Measurements from ENCODE around the gene BRICD5. TPM values are rescaled to one million over a fixed set of nuclear protein-coding genes. Genes with fewer than 3 reads are reported as not detected.
A peak's percentile ranks its signal among the peaks of the same experiment; 100 is the strongest.

The BRICD5 gene
- total RNA-seq, 1 donor from 2014 or later: 1.4 TPM

- no peaks in the 10 kb centered on the region for H3K27me3 ChIP-seq
- H3K4me3 ChIP-seq: peak overlapping the region in 1 of 2 donors; percentile 99
- H3K27ac ChIP-seq: no peak overlapping the region
- DNase-seq (ENCODE audit: low spot score in 2 of 2): no peak
- H3K4me1 ChIP-seq: peaks cover 12 to 22% of the 10 kb centered on the region in 2 donors
- H3K9me3 ChIP-seq: no peaks in the 10 kb centered on the region
- no peak for TF ChIP-seq CTCF (IDR thresholded peaks at IDR 0.05)
- intact Hi-C loops (cut with DNase I): loop anchor here (5.0 kb wide), 2 partner anchors 40 to 810 kb away; partner anchors contain the start of genes ECI1, HCFC1R1, THOC6 and TNFRSF12A
- H3K36me3 ChIP-seq: peaks cover 13 to 27% of the 10 kb centered on the region in 2 donors
Observed at GRCh38 chr16:2212362-2213324, 2.0 kb upstream of the BRICD5 start.

- Histone ChIP-seq H3K27me3 (no peaks in the 10 kb centered on the region), H3K4me3 (no peak overlapping the region), H3K9me3 (no peaks in the 10 kb centered on the region), H3K27ac (no peak overlapping the region), H3K4me1 (peaks cover 12 to 22% of the 10 kb centered on the region in 2 donors), H3K36me3 (peaks cover 18 to 35% of the 10 kb centered on the region in 2 donors)
- intact Hi-C loops (cut with DNase I): loop anchor here (5.0 kb wide), 2 partner anchors 40 to 810 kb away; partner anchors contain the start of genes ECI1, HCFC1R1, THOC6 and TNFRSF12A
- TF ChIP-seq CTCF (IDR thresholded peaks at IDR 0.05): no peak
- DNase-seq (ENCODE audit: low spot score in 2 of 2): no peak
Observed at GRCh38 chr16:2211923-2212347, 1.3 kb upstream of the BRICD5 start.

- no peak overlapping the region for H3K27ac ChIP-seq
- H3K36me3 ChIP-seq: peaks cover 18 to 36% of the 10 kb centered on the region in 2 donors
- no peaks in the 10 kb centered on the region for H3K9me3 ChIP-seq
- intact Hi-C loops (cut with DNase I): loop anchor here (5.0 kb wide), 2 partner anchors 42 to 812 kb away; partner anchors contain the start of genes ECI1, HCFC1R1, THOC6 and TNFRSF12A
- no peaks in the 10 kb centered on the region for H3K27me3 ChIP-seq
- no peak for TF ChIP-seq CTCF (IDR thresholded peaks at IDR 0.05)
- H3K4me3 ChIP-seq: no peak overlapping the region
- DNase-seq (ENCODE audit: low spot score in 2 of 2): no peak
- H3K4me1 ChIP-seq: peaks cover 15 to 30% of the 10 kb centered on the region in 2 donors
Observed at GRCh38 chr16:2210009-2210332, 692 bp downstream of the BRICD5 start.

GRCh38 chr16:2209258-2210008 is 1.2 kb downstream of the BRICD5 start:
- DNase-seq (ENCODE audit: low spot score in 2 of 2): no peak
- H3K4me3 ChIP-seq: no peak overlapping the region
- H3K4me1 ChIP-seq: peaks cover 15 to 33% of the 10 kb centered on the region in 2 donors
- H3K36me3 ChIP-seq: peaks cover 18 to 36% of the 10 kb centered on the region in 2 donors
- TF ChIP-seq CTCF (IDR thresholded peaks at IDR 0.05): no peak
- H3K27me3 ChIP-seq: no peaks in the 10 kb centered on the region
- no peak overlapping the region for H3K27ac ChIP-seq
- intact Hi-C loops (cut with DNase I): loop anchor here (5.0 kb wide), 4 partner anchors 43 to 813 kb away; partner anchors contain the start of genes CRAMP1, ECI1, HCFC1R1 and IFT140
- H3K9me3 ChIP-seq: no peaks in the 10 kb centered on the region

GRCh38 chr16:2208772-2209171 is 1.9 kb downstream of the BRICD5 start:
- DNase-seq (ENCODE audit: low spot score in 2 of 2): no peak
- H3K27ac ChIP-seq: no peak overlapping the region
- intact Hi-C loops (cut with DNase I): loop anchor here (5.0 kb wide), 2 partner anchors 59 to 596 kb away; partner anchors contain the start of genes CRAMP1, IFT140 and RNPS1
- H3K27me3 ChIP-seq: no peaks in the 10 kb centered on the region
- no peak overlapping the region for H3K4me3 ChIP-seq
- H3K36me3 ChIP-seq: peaks cover 18 to 36% of the 10 kb centered on the region in 2 donors
- no peak for TF ChIP-seq CTCF (IDR thresholded peaks at IDR 0.05)
- no peaks in the 10 kb centered on the region for H3K9me3 ChIP-seq
- H3K4me1 ChIP-seq: peaks cover 12 to 30% of the 10 kb centered on the region in 2 donors

Data from ascending aorta (tissue), 2 donors.